ENCODE results near the gene UMODL1.

The UMODL1 gene

GRCh38 chr21:42038826-42039425 is 32.2 kb upstream of the UMODL1 start:
- DNase-seq (ENCODE audit: low read depth in 1 of 2, low spot score in 1 of 2), result no peak

GRCh38 chr21:42039470-42039901 is 31.6 kb upstream of the UMODL1 start:
- DNase-seq (ENCODE audit: low read depth in 1 of 2, low spot score in 1 of 2), result no peak

GRCh38 chr21:42039911-42040351 is 31.2 kb upstream of the UMODL1 start:
- no peak for DNase-seq (ENCODE audit: low read depth in 1 of 2, low spot score in 1 of 2)

GRCh38 chr21:42040411-42041180 is 30.5 kb upstream of the UMODL1 start:
- DNase-seq (ENCODE audit: low read depth in 1 of 2, low spot score in 1 of 2), result no peak

- DNase-seq (ENCODE audit: low read depth in 1 of 2, low spot score in 1 of 2), result no peak
These were observed 29.9 kb upstream of the UMODL1 start for GRCh38 chr21:42041246-42041645.

GRCh38 chr21:42041711-42042110 is 29.4 kb upstream of the UMODL1 start:
- no peak for DNase-seq (ENCODE audit: low read depth in 1 of 2, low spot score in 1 of 2)

GRCh38 chr21:42042651-42043050 is 28.5 kb upstream of the UMODL1 start:
- DNase-seq (ENCODE audit: low read depth in 1 of 2, low spot score in 1 of 2), result no peak

GRCh38 chr21:42043201-42043895 is 27.8 kb upstream of the UMODL1 start:
- no peak for DNase-seq (ENCODE audit: low read depth in 1 of 2, low spot score in 1 of 2)

GRCh38 chr21:42043961-42044360 is 27.2 kb upstream of the UMODL1 start:
- DNase-seq (ENCODE audit: low read depth in 1 of 2, low spot score in 1 of 2), result no peak

GRCh38 chr21:42044871-42045495 is 26.1 kb upstream of the UMODL1 start:
- no peak for DNase-seq (ENCODE audit: low read depth in 1 of 2, low spot score in 1 of 2)

- no peak for DNase-seq (ENCODE audit: low read depth in 1 of 2, low spot score in 1 of 2)
These were observed 23.1 kb upstream of the UMODL1 start for GRCh38 chr21:42047821-42048613.

GRCh38 chr21:42048870-42049577 is 22.1 kb upstream of the UMODL1 start:
- DNase-seq (ENCODE audit: low read depth in 1 of 2, low spot score in 1 of 2), result no peak

GRCh38 chr21:42049578-42050430 is 21.3 kb upstream of the UMODL1 start:
- no peak for DNase-seq (ENCODE audit: low read depth in 1 of 2, low spot score in 1 of 2)

GRCh38 chr21:42051788-42052187 is 19.3 kb upstream of the UMODL1 start:
- no peak for DNase-seq (ENCODE audit: low read depth in 1 of 2, low spot score in 1 of 2)

GRCh38 chr21:42055425-42055824 is 15.7 kb upstream of the UMODL1 start:
- no peak for DNase-seq (ENCODE audit: low read depth in 1 of 2, low spot score in 1 of 2)

- DNase-seq (ENCODE audit: low read depth in 1 of 2, low spot score in 1 of 2), result no peak
These were observed 14.6 kb upstream of the UMODL1 start for GRCh38 chr21:42056468-42056867.

GRCh38 chr21:42056996-42057689 is 14.0 kb upstream of the UMODL1 start:
- DNase-seq (ENCODE audit: low read depth in 1 of 2, low spot score in 1 of 2), result no peak

- no peak for DNase-seq (ENCODE audit: low read depth in 1 of 2, low spot score in 1 of 2)
These were observed 13.2 kb upstream of the UMODL1 start for GRCh38 chr21:42057851-42058437.
